ENCODE data around the gene SH3RF2.
A peak's percentile ranks its signal among the peaks of the same experiment; 100 is the strongest.

The SH3RF2 gene

GRCh38 chr5:145999208-145999607, 62.8 kb downstream of the SH3RF2 start:
- Histone ChIP-seq H3K36me3 (replicated peaks; ENCODE audit: low read depth, low read length) (no peaks in the 10 kb centered on the region), H3K4me3 (ENCODE audit: low read length) (no peak overlapping the region), H3K27me3 (ENCODE audit: low read depth, low read length) (no peaks in the 10 kb centered on the region), H4K20me1 (ENCODE audit: insufficient read depth, low read length) (no peaks in the 10 kb centered on the region), H3K79me2 (ENCODE audit: low read length) (no peaks in the 10 kb centered on the region), H3K4me1 (ENCODE audit: low read length) (peaks cover 8% of the 10 kb centered on the region), H3K9ac (ENCODE audit: low read length) (no peak overlapping the region), H2AFZ (ENCODE audit: low read depth, low read length) (no peak overlapping the region), H3K4me2 (ENCODE audit: low read length) (peak overlapping the region; percentile 13), H3K27ac (ENCODE audit: low read length) (peak overlapping the region; percentile 25), H3K9me3 (ENCODE audit: insufficient read depth, low read length) (no peaks in the 10 kb centered on the region)
- no peak for TF ChIP-seq CTCF (IDR thresholded peaks at IDR 0.05; ENCODE audit: low read depth, low read length)
- no peak for TF ChIP-seq EZH2phosphoT487 (IDR thresholded peaks at IDR 0.05; ENCODE audit: low read depth)

DNA sequence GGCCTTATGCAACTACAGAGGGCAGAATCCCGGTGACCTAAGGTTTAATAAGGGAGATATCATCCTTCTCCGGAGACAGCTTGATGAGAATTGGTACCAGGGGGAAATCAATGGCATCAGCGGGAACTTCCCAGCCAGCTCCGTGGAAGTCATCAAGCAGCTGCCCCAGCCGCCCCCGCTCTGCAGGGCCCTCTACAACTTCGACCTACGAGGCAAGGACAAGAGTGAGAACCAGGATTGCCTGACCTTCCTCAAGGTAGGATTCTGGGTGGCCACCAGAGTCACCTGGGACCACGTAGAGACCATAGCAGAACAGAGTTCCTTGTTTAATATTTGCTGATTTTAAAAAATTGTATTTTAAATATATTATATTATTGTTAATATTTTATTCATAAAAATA, 63.7 kb downstream of the SH3RF2 start:
- Histone ChIP-seq H2AFZ (ENCODE audit: low read depth, low read length) (no peak overlapping the region), H3K4me2 (ENCODE audit: low read length) (no peak overlapping the region), H3K9ac (ENCODE audit: low read length) (no peak overlapping the region), H3K36me3 (replicated peaks; ENCODE audit: low read depth, low read length) (no peaks in the 10 kb centered on the region), H3K4me1 (ENCODE audit: low read length) (peaks cover 8% of the 10 kb centered on the region), H3K27me3 (ENCODE audit: low read depth, low read length) (no peaks in the 10 kb centered on the region), H3K4me3 (ENCODE audit: low read length) (no peak overlapping the region), H3K79me2 (ENCODE audit: low read length) (no peaks in the 10 kb centered on the region), H3K27ac (ENCODE audit: low read length) (no peak overlapping the region), H3K9me3 (ENCODE audit: insufficient read depth, low read length) (no peaks in the 10 kb centered on the region), H4K20me1 (ENCODE audit: insufficient read depth, low read length) (no peaks in the 10 kb centered on the region)
- TF ChIP-seq EZH2phosphoT487 (IDR thresholded peaks at IDR 0.05; ENCODE audit: low read depth) (no peak), CTCF (IDR thresholded peaks at IDR 0.05; ENCODE audit: low read depth, low read length) (no peak)

GRCh38 chr5:146001544-146002190, 65.3 kb downstream of the SH3RF2 start:
- no peaks in the 10 kb centered on the region for H3K79me2 ChIP-seq (ENCODE audit: low read length)

DNA sequence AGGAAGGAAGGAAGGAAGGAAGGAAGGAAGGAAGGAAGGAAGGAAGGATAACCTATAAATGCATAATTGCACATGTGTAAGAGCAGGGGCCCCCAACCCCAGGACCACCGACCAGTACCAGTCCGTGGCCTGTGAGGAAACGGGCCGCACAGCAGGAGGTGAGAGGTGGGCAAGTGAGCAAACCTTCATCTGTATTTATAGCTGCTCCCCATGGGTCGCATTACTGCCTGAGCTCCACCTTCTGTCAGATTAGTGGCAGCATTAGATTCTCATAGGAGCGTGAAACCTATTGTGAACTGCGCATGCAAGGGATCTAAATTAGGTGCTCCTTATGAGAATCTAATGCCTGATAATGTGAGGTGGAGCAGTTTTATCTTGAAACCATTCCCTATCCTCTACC, 66.1 kb downstream of the SH3RF2 start:
- no peaks in the 10 kb centered on the region for H3K79me2 ChIP-seq (ENCODE audit: low read length)
- TF ChIP-seq CTCF (IDR thresholded peaks at IDR 0.05; ENCODE audit: low read depth, low read length) (no peak), EZH2phosphoT487 (IDR thresholded peaks at IDR 0.05; ENCODE audit: low read depth) (no peak)
- no peak overlapping the region for H2AFZ ChIP-seq (ENCODE audit: low read depth, low read length)
- H3K9me3 ChIP-seq (ENCODE audit: insufficient read depth, low read length), result no peaks in the 10 kb centered on the region
- H3K4me3 ChIP-seq (ENCODE audit: low read length), result no peak overlapping the region
- H3K4me1 ChIP-seq (ENCODE audit: low read length), result peaks cover 27% of the 10 kb centered on the region
- H3K27ac ChIP-seq (ENCODE audit: low read length), result no peak overlapping the region
- H4K20me1 ChIP-seq (ENCODE audit: insufficient read depth, low read length), result no peaks in the 10 kb centered on the region
- H3K27me3 ChIP-seq (ENCODE audit: low read depth, low read length), result no peaks in the 10 kb centered on the region
- H3K9ac ChIP-seq (ENCODE audit: low read length), result no peak overlapping the region
- no peaks in the 10 kb centered on the region for H3K36me3 ChIP-seq (replicated peaks; ENCODE audit: low read depth, low read length)
- no peak overlapping the region for H3K4me2 ChIP-seq (ENCODE audit: low read length)

More at GRCh38 chr5:146001544-146002190, 65.3 kb downstream of the SH3RF2 start:
- no peak overlapping the region for H3K27ac ChIP-seq (ENCODE audit: low read length)
- H3K36me3 ChIP-seq (replicated peaks; ENCODE audit: low read depth, low read length), result no peaks in the 10 kb centered on the region
- H3K4me2 ChIP-seq (ENCODE audit: low read length), result no peak overlapping the region
- H3K9me3 ChIP-seq (ENCODE audit: insufficient read depth, low read length), result no peaks in the 10 kb centered on the region
- H3K4me3 ChIP-seq (ENCODE audit: low read length), result no peak overlapping the region
- peaks cover 22% of the 10 kb centered on the region for H3K4me1 ChIP-seq (ENCODE audit: low read length)
- no peak overlapping the region for H2AFZ ChIP-seq (ENCODE audit: low read depth, low read length)
- TF ChIP-seq CTCF (IDR thresholded peaks at IDR 0.05; ENCODE audit: low read depth, low read length) (no peak), EZH2phosphoT487 (IDR thresholded peaks at IDR 0.05; ENCODE audit: low read depth) (no peak)
- no peak overlapping the region for H3K9ac ChIP-seq (ENCODE audit: low read length)
- H4K20me1 ChIP-seq (ENCODE audit: insufficient read depth, low read length), result no peaks in the 10 kb centered on the region
- no peaks in the 10 kb centered on the region for H3K27me3 ChIP-seq (ENCODE audit: low read depth, low read length)
